ENCODE data around the gene GRAMD1B. TPM values are rescaled to one million over a fixed set of nuclear protein-coding genes. Genes with fewer than 3 reads are reported as not detected.

GRAMD1B gene
- total and polyA plus RNA-seq, 8 donors, result 3.3 to 7.4 (median 4.8) TPM

- Histone ChIP-seq H3K4me1 (peaks cover 0 to 9% of the 10 kb centered on the region in 2 donors), H3K36me3 (no peaks in the 10 kb centered on the region), H3K27me3 (peaks cover 0 to 17% of the 10 kb centered on the region in 2 donors), H3K4me3 (no peak overlapping the region), H3K9me3 (no peaks in the 10 kb centered on the region), H3K27ac (no peak overlapping the region)
- DNase-seq (no peak), ATAC-seq (no peak)
- TF ChIP-seq CTCF (IDR thresholded peaks at IDR 0.05), result no peak
- intact Hi-C loops (cut with DNase I), result loop anchor here in 1 of 2 donors (5.0 kb wide), 1 partner anchor 68 kb away; no protein-coding TSS in a partner anchor
These were observed 20.4 kb upstream of the GRAMD1B start for GRCh38 chr11:123409456-123410217.

GRCh38 chr11:123410218-123410549 is 19.9 kb upstream of the GRAMD1B start:
- Histone ChIP-seq H3K9me3 (no peaks in the 10 kb centered on the region), H3K36me3 (no peaks in the 10 kb centered on the region), H3K27me3 (peaks cover 0 to 17% of the 10 kb centered on the region in 2 donors), H3K4me3 (no peak overlapping the region), H3K4me1 (peaks cover 0 to 9% of the 10 kb centered on the region in 2 donors), H3K27ac (no peak overlapping the region)
- DNase-seq (no peak), ATAC-seq (no peak)
- intact Hi-C loops (cut with DNase I), result loop anchor here in 1 of 2 donors (5.0 kb wide), 1 partner anchor 67 kb away; no protein-coding TSS in a partner anchor
- TF ChIP-seq CTCF (IDR thresholded peaks at IDR 0.05), result no peak

GRCh38 chr11:123413636-123414035 is 16.4 kb upstream of the GRAMD1B start:
- Histone ChIP-seq H3K36me3 (no peaks in the 10 kb centered on the region), H3K27me3 (peaks cover 0 to 5% of the 10 kb centered on the region in 2 donors), H3K4me3 (no peak overlapping the region), H3K4me1 (no peaks in the 10 kb centered on the region), H3K27ac (no peak overlapping the region), H3K9me3 (no peaks in the 10 kb centered on the region)
- TF ChIP-seq CTCF (IDR thresholded peaks at IDR 0.05), result no peak
- no peak for DNase-seq
- intact Hi-C loops (cut with DNase I), result loop anchor here in 1 of 2 donors (5.0 kb wide), 1 partner anchor 64 kb away; no protein-coding TSS in a partner anchor
- no peak for ATAC-seq

- TF ChIP-seq CTCF (IDR thresholded peaks at IDR 0.05), result no peak
- intact Hi-C loops (cut with DNase I), result no loop called here
- no peak for ATAC-seq
- Histone ChIP-seq H3K4me1 (peaks cover 0 to 5% of the 10 kb centered on the region in 2 donors), H3K36me3 (no peaks in the 10 kb centered on the region), H3K27me3 (peaks cover 0 to 1% of the 10 kb centered on the region in 2 donors), H3K9me3 (no peaks in the 10 kb centered on the region), H3K27ac (no peak overlapping the region), H3K4me3 (no peak overlapping the region)
- DNase-seq, result no peak
These were observed 13.5 kb upstream of the GRAMD1B start for GRCh38 chr11:123416566-123416965.

GRCh38 chr11:123418351-123419114 is 11.5 kb upstream of the GRAMD1B start:
- DNase-seq (no peak), ATAC-seq (no peak)
- H3K4me1 ChIP-seq, result peaks cover 0 to 8% of the 10 kb centered on the region in 2 donors
- TF ChIP-seq CTCF (IDR thresholded peaks at IDR 0.05), result no peak
- H3K27me3 ChIP-seq, result no peaks in the 10 kb centered on the region
- H3K27ac ChIP-seq, result no peak overlapping the region
- H3K36me3 ChIP-seq, result no peaks in the 10 kb centered on the region
- no peak overlapping the region for H3K4me3 ChIP-seq
- no peaks in the 10 kb centered on the region for H3K9me3 ChIP-seq
- intact Hi-C loops (cut with DNase I), result no loop called here

All from left lung (tissue), 10 donors.